Central memory CD8-positive, alpha-beta T cell (primary cell): Measurements from ENCODE around the gene ZNF460.

Experiments
- ATAC-seq: fragments of 150-1000 bp; cut with Tn5 transposase; replicated peaks from 2 replicates; pipeline ENCODE4 v1.10.0; 2022; ENCODE audit warnings: mild to moderate bottlenecking, moderate FRiP score, moderate number of reproducible peaks; ENCODE audit not compliant: poor library complexity, severe bottlenecking; ENCODE audit errors: extremely low read depth
- DNase-seq, 2 donors: peaks; one replicate each; pipeline ENCODE4 v3.0.0; 2021; ENCODE audit warnings: low spot score in 2 of 2
- H3K27ac Mint-ChIP-seq: one replicate; pipeline ENCODE4 v1.8.0; 2022; ENCODE audit warnings: low read depth, mild to moderate bottlenecking, moderate library complexity, mixed read lengths
- H3K27me3 Mint-ChIP-seq: one replicate; pipeline ENCODE4 v1.8.0; 2022; ENCODE audit warnings: mixed read lengths
- H3K36me3 Mint-ChIP-seq: one replicate; pipeline ENCODE4 v1.8.0; 2022; ENCODE audit warnings: mild to moderate bottlenecking, moderate library complexity, mixed read lengths; ENCODE audit not compliant: insufficient read depth
- H3K4me1 Mint-ChIP-seq: one replicate; pipeline ENCODE4 v1.8.0; 2022; ENCODE audit warnings: mixed read lengths
- H3K4me3 Mint-ChIP-seq: one replicate; pipeline ENCODE4 v1.8.0; 2022; ENCODE audit warnings: mild to moderate bottlenecking, moderate library complexity, mixed read lengths
- H3K9me3 Mint-ChIP-seq: one replicate; pipeline ENCODE4 v1.8.0; 2022; ENCODE audit warnings: mixed read lengths

The ZNF460 gene

DNA sequence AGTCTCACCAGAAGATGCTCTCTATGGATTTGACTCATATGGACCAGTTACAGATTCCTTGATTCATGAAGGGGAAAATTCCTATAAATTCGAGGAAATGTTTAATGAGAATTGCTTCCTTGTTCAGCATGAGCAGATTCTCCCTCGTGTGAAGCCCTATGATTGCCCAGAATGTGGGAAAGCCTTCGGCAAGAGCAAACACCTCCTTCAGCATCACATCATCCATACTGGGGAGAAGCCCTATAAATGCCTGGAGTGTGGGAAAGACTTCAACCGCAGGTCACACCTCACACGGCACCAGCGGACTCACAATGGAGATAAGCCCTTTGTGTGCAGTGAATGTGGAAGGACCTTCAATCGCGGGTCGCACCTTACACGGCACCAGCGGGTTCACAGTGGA, 10.7 kb downstream of the ZNF460 start:
- no peak overlapping the region for H3K27ac Mint-ChIP-seq
- DNase-seq (no peak), ATAC-seq (no peak)
- no peaks in the 10 kb centered on the region for H3K27me3 Mint-ChIP-seq
- H3K9me3 Mint-ChIP-seq, result peaks cover 19% of the 10 kb centered on the region
- H3K4me1 Mint-ChIP-seq, result peaks cover 34% of the 10 kb centered on the region
- H3K4me3 Mint-ChIP-seq, result no peak overlapping the region
- peaks cover 72% of the 10 kb centered on the region for H3K36me3 Mint-ChIP-seq

DNA sequence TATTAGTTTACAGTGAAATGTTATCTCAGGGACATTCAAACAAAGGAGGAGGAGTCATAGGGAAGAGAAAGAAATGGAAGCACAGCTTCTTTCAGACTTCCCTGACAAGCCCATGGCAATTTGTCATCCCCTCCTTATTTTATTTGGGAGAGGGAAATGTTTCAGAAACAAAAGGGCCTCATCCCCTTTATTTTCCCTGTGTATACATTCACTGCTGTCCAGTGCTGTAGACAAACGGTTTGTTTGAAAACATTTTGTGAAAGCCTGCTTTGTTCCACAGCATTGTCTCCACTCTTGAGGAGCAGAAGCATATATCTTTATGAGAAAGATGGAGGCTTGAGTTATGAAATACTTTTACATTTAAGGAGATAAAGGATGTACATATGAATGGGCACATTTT, 12.3 kb downstream of the ZNF460 start:
- H3K36me3 Mint-ChIP-seq, result peaks cover 63% of the 10 kb centered on the region

DNA sequence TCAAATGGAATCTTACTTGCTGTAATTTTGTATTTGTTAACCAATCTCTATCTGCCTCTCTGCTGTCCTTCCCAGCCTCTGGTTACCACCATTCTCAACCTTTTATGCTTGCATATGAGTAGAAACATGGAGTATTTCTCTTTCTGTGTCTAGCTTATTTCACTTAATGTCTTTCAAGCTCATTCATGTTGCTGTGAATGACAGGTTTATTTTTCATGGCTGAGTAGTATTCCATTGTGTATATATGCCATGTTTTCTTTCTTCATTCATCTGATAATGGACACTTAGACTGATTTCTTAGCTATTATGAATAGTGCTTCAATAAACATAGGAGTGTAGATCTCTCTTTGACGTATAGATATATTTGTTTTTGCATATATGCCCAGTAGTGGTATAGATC, 13.4 kb downstream of the ZNF460 start:
- H3K27ac Mint-ChIP-seq, result peak overlapping the region; percentile 41
- ATAC-seq (no peak), DNase-seq (no peak)
- no peaks in the 10 kb centered on the region for H3K27me3 Mint-ChIP-seq
- no peak overlapping the region for H3K4me3 Mint-ChIP-seq
- H3K9me3 Mint-ChIP-seq, result peaks cover 19% of the 10 kb centered on the region
- peaks cover 42% of the 10 kb centered on the region for H3K4me1 Mint-ChIP-seq
- peaks cover 55% of the 10 kb centered on the region for H3K36me3 Mint-ChIP-seq

More for the DNA sequence above, 12.3 kb downstream of the ZNF460 start:
- DNase-seq (no peak), ATAC-seq (no peak)
- H3K27ac Mint-ChIP-seq, result no peak overlapping the region
- H3K27me3 Mint-ChIP-seq, result no peaks in the 10 kb centered on the region
- H3K4me1 Mint-ChIP-seq, result peaks cover 34% of the 10 kb centered on the region
- H3K9me3 Mint-ChIP-seq, result peaks cover 19% of the 10 kb centered on the region
- no peak overlapping the region for H3K4me3 Mint-ChIP-seq

DNA sequence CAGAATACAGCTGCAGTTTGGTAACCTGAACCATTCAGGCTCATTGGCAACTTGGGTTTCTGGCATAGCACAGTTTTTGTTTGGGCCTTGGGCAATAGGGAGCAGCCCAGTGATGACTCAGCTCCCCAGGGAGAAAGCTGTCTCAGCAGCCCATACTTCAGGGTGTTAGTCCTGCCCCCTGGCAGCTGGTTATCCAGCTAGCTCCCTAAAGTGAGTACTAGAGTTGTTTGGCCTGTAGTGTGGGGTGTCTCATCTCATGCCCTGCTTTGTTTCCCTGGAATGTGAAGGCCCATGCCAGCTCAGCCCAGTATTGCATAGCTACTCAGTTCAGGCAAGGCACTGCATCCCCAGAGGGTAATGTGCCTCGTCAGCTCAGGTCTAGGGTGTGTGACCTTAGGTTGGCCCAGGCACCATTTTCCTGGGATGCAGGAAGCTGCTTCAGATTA, 21.8 kb downstream of the ZNF460 start:
- Mint-ChIP-seq H3K36me3 (peaks cover 27% of the 10 kb centered on the region), H3K9me3 (no peaks in the 10 kb centered on the region), H3K4me3 (no peak overlapping the region), H3K4me1 (peaks cover 38% of the 10 kb centered on the region), H3K27me3 (no peaks in the 10 kb centered on the region), H3K27ac (no peak overlapping the region)
- DNase-seq, result no peak
- no peak for ATAC-seq

DNA sequence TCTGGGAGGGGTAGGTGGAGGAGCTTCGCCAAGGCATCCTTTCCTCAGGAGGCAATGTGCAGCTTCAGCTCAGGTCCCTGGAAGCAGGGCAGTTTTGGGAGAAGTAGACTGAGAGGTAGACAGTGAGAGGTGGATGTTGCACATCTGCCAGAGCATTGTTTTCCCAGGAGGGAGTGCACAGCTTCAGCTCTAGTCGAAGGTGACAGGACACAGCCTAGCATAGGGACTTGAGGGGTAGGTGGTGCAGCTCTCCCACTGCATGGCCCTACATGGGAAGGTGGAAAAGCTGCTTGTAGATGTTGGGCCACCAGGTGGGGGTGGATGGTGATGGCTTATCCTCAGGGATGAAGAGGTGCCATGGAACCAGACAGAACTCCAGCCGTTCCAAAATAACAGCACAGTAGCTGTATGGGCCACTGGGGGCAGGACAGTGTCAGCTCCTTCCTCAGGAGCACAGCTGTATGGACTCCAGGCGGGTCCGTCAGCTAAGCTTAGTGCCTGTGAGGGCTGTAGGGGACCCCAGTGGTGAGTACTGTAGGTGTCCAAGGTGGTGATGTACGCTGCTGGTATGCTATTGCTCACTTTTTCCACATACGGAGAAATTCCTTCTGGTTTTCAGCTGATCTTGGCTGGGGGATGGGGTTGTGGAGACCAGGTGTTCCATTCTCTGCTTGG, 22.6 kb downstream of the ZNF460 start:
- Mint-ChIP-seq H3K27ac (no peak overlapping the region), H3K9me3 (no peaks in the 10 kb centered on the region), H3K4me3 (no peak overlapping the region), H3K27me3 (no peaks in the 10 kb centered on the region), H3K4me1 (peaks cover 30% of the 10 kb centered on the region), H3K36me3 (peaks cover 23% of the 10 kb centered on the region)
- no peak for ATAC-seq
- DNase-seq, result no peak

DNA sequence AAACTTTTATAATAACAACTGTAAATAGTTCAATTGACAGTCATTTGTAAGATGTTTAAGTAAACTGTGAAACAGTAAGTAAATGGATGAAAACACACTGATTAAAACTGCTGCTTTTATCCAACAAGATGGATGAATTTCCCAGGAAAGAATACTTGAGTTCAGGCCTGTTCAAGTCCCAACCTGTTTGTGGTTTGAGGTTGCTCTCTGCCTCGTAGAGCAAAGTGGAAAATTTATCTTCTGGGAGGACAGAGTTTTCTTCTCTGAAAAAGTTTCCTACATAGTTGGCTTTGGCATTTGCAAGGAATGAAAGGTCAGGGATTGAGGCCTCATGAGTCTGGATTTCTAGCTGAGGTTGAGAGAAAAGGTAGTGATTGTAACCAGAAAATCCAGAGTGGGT, 24.8 kb downstream of the ZNF460 start:
- ATAC-seq (no peak), DNase-seq (no peak)
- peaks cover 4% of the 10 kb centered on the region for H3K9me3 Mint-ChIP-seq
- H3K27me3 Mint-ChIP-seq, result no peaks in the 10 kb centered on the region
- peaks cover 21% of the 10 kb centered on the region for H3K4me1 Mint-ChIP-seq
- peaks cover 16% of the 10 kb centered on the region for H3K36me3 Mint-ChIP-seq
- H3K4me3 Mint-ChIP-seq, result no peak overlapping the region
- H3K27ac Mint-ChIP-seq, result peak overlapping the region; percentile 46

DNA sequence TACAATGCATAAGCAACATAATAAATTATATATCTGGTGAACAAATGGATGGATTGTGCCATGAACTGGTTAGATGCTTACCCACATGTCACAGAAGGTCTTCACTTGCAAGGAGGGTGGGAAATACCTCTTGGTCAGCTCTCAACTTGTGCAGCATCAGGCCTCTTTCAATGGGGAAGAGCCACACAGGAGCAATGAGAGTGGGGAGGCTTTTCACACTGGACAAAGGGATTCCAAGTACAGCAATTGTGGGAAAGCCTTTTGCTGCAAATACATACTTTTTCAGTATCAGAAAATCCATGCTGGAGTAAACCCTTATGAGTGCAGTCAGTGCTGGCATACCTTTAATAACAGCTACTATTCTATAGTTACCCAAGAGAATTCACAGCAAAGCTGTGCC, 28.2 kb downstream of the ZNF460 start:
- ATAC-seq, result no peak
- no peak for DNase-seq
- peaks cover 6% of the 10 kb centered on the region for H3K9me3 Mint-ChIP-seq
- H3K36me3 Mint-ChIP-seq, result peaks cover 7% of the 10 kb centered on the region
- peaks cover 7% of the 10 kb centered on the region for H3K4me1 Mint-ChIP-seq
- no peaks in the 10 kb centered on the region for H3K27me3 Mint-ChIP-seq
- no peak overlapping the region for H3K4me3 Mint-ChIP-seq
- no peak overlapping the region for H3K27ac Mint-ChIP-seq

DNA sequence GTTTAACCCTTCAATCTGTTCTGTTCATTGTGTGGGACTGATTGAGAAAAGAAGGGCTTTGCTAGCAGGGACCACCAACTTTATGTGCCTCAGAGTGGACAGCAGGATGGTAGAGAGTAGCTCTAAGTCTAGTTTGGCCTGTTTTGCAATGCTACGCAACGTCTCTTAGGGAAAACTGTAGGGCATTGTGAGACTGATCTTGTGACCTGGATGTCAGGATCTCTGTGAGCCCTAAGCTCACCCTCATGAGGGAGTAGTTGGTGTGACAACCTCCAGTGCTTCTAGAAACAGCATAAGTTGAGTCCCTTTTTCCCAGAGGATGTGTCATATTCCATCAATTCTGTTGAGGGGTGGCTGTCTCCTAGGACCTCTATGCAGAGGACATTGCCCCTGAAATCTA, 30.5 kb downstream of the ZNF460 start:
- H3K4me3 Mint-ChIP-seq, result no peak overlapping the region
- no peaks in the 10 kb centered on the region for H3K36me3 Mint-ChIP-seq
- H3K27me3 Mint-ChIP-seq, result peaks cover 21% of the 10 kb centered on the region
- DNase-seq (no peak), ATAC-seq (no peak)
- H3K27ac Mint-ChIP-seq, result no peak overlapping the region
- peaks cover 6% of the 10 kb centered on the region for H3K4me1 Mint-ChIP-seq
- H3K9me3 Mint-ChIP-seq, result peaks cover 6% of the 10 kb centered on the region

DNA sequence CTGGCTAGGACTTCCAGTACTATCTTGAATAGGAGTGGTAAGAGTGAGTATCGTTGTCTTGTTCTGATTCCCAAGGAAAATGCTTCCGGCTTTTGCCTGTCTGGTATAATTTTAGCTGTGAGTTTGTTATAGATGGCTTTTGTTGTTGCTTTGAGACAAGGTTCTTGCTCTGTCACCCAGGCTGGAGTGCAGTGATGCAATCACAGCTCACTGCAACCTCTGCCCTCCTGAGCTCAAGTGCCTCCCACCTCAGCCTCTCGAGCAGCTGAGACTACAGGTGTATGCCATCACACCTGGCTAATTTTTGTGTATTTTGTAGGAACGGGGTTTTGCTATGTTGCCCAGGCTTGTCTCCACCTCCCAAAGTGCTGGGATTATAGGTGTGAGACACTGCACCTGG, 33.9 kb downstream of the ZNF460 start:
- Mint-ChIP-seq H3K36me3 (no peaks in the 10 kb centered on the region), H3K27me3 (peaks cover 46% of the 10 kb centered on the region), H3K9me3 (peaks cover 9% of the 10 kb centered on the region), H3K4me1 (peaks cover 6% of the 10 kb centered on the region), H3K4me3 (no peak overlapping the region), H3K27ac (no peak overlapping the region)
- DNase-seq (no peak), ATAC-seq (no peak)

DNA sequence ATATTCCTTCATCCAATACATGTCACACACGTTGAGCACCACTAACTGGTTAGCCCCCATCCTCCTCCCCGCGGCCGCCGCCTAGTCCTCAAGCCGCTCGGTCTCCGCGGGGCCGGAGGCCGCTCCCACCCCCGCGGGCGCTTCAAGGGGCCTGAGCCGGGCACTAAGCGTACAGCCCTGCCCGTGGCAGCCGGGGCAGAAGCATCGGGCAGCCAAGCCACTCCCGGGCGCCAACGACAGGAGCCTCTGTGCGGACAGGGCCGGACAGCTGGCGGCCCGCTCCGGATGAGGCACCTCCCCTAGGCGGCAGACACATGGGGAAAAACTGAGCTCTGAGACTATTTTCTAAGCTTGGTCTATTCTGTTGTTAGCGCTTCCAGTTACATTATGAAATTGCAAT, 37.2 kb downstream of the ZNF460 start:
- DNase-seq (no peak), ATAC-seq (no peak)
- Mint-ChIP-seq H3K27me3 (peaks cover 46% of the 10 kb centered on the region), H3K9me3 (peaks cover 4% of the 10 kb centered on the region), H3K4me3 (no peak overlapping the region), H3K4me1 (peaks cover 27% of the 10 kb centered on the region), H3K27ac (no peak overlapping the region), H3K36me3 (peaks cover 12% of the 10 kb centered on the region)

DNA sequence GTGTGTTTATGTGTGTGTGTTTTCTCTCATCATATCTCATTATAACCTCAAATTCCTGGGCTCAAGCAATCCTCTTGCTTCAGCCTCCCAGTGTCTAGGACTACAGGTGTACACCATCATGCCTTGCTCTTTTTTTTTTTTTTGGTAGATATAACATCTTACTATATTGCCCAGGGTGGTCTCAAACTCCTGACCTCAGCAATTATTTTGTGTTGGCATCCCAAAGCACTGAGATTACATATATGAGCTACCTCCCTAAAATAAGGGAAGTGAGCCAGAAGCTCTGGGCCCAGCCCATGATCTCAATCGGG, 39.5 kb downstream of the ZNF460 start:
- Mint-ChIP-seq H3K4me3 (peak overlapping the region; percentile 92), H3K36me3 (peaks cover 29% of the 10 kb centered on the region), H3K4me1 (peaks cover 31% of the 10 kb centered on the region), H3K27ac (peak overlapping the region; percentile 97), H3K27me3 (peaks cover 34% of the 10 kb centered on the region), H3K9me3 (peaks cover 4% of the 10 kb centered on the region)
- DNase-seq (no peak), ATAC-seq (peak; percentile 9)

DNA sequence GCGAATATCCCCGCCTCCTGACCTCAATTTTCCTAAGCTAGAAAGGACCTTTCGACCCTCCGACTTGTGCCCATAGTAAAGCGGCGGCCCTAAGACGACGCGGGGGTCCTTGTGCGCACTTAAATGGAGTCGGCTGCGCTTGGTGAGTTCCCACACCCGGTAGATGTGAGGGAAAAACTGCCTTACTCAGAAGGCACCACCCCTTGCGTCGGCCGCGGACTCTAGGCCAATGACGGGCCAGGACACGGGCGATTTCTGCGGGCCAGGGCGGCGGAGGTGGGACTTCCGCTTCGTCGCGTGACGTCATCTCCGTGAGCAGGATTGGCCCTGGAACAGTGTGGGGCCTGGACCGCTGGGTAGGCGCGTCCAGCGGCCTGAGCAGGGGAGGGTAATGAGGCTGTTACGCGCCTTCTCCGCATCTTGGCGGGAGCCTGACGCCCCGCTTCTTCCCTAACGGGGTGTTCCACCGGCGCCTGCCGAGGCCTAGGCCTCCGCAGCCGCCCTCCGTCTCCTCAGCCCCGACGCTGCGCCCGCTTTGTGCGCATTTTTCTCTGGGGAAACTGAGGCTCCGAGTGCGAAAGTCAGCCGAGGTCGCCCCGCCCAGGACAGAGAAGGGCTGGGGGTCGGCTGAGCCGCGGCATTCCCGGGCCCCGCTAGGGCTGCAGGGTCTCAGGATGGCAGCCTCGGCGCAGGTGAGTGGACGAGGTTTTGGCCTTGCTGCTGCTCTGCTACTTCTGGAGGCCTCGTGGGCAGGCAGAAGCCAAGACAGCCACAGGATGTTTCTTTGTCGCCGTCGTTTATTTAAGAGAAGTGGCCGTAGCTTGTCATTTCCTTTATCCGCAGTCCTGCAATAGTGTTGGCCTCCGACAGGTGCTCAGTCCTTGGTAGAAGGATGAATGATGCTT, 40.1 kb downstream of the ZNF460 start, which contains the start of gene ZNF543:
TSS of gene ZNF543 (plus strand) at position 293 of the 905 bp plus-strand sequence. CDS start at position 675, 382 bp downstream.
- peaks cover 32% of the 10 kb centered on the region for H3K36me3 Mint-ChIP-seq
- DNase-seq (peak; percentile 82 to 90), ATAC-seq (peak; percentile 99)
- peaks cover 28% of the 10 kb centered on the region for H3K27me3 Mint-ChIP-seq
- peaks cover 31% of the 10 kb centered on the region for H3K4me1 Mint-ChIP-seq
- H3K9me3 Mint-ChIP-seq, result peaks cover 4% of the 10 kb centered on the region
- peak within 1 kb of the TSS; percentile 97 for H3K27ac Mint-ChIP-seq
- H3K4me3 Mint-ChIP-seq, result peak within 1 kb of the TSS; percentile 92

DNA sequence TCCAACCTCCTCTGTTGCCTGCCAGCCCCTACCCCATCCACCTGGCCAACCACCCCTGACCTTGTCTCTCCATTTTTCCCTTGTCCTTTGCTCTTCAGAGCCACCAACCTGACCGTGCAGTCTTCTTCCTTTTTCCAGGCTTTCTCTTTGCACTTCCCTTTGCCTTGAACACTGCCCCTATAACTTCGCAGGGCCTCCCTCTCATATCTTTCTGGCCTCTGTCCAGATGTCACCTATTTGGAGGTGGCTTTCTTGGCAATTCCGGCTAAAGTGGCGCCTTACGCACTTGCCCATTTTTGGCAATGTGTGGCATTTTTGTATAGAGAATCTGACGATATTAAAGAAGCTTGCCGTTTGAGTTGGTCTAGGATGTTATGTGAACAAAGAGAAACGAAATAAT, 40.8 kb downstream of the ZNF460 start:
- Mint-ChIP-seq H3K36me3 (peaks cover 37% of the 10 kb centered on the region), H3K4me1 (peaks cover 31% of the 10 kb centered on the region), H3K4me3 (peak overlapping the region; percentile 92), H3K27ac (peak overlapping the region; percentile 97), H3K27me3 (peaks cover 21% of the 10 kb centered on the region), H3K9me3 (peaks cover under 1% of the 10 kb centered on the region)
- no peak for ATAC-seq
- no peak for DNase-seq
